GM11168 (cell line): Measurements from ENCODE around the gene CENPU.

Experiments used
- in situ Hi-C: fragments of 300-500 bp; cut with MboI; formaldehyde crosslinking; loops from one replicate; pipeline ENCODE4 v1.12.0; 2022; ENCODE audit warnings: low sequenced_read_pairs; ENCODE audit not compliant: unreplicated experiment

Gene CENPU

DNA sequence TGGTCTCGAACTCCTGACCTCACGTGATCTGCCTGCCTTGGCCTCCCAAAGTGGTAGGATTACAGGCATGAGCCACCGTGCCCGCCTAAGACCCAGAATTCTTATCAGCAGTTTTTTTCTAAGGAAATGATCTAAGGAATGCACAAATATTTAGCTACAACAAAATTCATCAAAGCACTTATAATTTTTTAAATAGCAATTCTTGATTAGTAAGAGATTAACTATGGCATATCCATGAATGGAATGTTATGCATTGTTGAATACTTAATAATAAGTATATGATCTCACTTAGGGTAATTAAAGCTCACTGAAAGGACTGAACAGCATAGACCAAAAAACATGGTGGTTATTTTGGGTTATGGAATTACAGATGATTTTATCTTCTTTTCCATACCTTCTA, 18.4 kb downstream of the CENPU start:
- in situ Hi-C loops, result no loop called here

DNA sequence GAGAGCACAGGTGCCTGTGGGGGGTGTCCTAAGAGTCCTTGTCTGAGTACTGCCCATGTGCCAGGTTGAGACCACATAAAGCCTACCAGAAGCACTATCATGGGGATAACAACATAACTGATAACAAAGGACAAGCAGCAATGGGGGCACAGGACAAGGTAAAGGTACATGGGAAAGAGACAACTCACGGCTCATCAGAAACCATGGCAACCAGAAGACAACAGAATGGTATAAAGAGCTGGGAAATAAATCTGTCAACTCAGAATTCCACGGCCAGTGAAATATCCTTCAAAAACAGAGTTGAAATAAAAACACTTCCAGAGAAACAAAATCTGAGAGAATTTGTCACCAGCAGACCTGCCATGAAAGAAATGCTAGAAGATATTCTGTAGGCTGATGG, 20.0 kb downstream of the CENPU start:
- in situ Hi-C loops, result no loop called here

DNA sequence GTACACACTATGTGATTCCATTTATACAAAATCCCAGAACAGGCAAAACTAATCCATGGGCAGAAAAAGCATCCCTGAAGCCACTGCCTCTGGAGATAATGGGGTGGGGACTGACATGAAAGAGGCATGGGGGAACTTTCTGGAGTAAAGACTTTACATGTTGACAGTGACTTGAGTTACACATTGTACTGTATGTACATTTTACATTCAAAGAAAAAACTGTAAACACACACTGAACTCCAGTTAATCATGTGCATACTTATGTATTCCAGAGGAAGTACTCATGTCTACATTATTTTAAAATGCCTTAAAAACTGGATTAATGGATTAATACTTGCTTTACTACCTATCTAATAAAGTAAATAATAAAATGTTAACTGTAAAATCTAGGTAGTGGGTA, 21.6 kb downstream of the CENPU start:
- in situ Hi-C loops, result no loop called here

DNA sequence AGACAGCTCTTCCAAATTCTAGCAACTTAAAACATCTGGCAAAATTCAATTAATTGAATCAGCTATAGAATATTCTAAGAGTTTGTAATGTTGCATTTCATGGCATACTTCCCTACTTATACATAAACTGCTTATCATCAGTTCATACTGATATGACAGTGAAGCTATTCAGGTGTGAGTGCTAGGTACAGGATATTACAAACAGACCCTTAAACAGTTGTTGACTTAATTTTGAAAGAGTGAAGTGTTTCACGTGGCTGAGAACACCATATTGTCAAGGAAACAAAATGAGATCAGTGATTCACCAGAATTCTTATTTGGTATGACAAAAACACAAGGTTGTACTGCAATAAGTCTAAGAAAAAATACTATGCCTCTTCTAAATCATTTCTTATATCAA, 27.4 kb downstream of the CENPU start:
- in situ Hi-C loops, result no loop called here

DNA sequence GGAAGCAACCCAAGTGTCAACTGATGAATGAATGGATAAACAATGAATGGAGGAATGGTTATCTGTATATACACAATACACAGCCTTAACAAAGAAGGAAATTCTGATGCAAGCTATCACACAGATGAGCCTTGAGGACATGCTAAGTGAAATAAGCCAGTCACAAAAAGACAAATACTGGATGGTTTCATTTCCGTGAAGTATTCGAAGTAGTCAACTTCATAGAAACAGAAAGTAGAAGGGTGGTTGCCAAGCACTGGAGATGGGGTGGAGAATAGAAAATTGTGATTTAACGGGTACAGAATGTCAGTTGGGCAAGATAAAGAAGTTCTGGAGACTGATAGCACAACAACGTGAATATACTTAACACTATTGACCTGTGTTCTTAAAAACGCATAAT, 28.2 kb downstream of the CENPU start:
- in situ Hi-C loops, result no loop called here

DNA sequence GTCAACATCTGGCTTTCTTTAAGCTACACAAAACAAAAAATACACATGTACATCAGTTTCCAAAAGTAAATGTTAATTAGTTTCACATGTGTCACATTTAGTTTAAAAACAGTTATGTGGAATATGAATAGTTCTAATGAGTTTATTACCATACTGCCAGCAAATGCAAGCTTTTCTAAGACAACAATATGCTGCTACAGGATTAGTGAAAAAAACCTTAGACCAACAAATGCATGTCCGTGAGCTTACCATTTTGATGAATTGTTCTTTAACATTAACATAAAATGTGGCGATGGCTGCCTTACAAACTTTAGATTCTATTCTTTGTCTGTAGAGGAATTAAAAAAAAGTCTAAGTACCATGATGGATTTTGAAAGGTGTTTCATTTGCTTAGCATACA, 31.8 kb downstream of the CENPU start:
- in situ Hi-C loops, result no loop called here

DNA sequence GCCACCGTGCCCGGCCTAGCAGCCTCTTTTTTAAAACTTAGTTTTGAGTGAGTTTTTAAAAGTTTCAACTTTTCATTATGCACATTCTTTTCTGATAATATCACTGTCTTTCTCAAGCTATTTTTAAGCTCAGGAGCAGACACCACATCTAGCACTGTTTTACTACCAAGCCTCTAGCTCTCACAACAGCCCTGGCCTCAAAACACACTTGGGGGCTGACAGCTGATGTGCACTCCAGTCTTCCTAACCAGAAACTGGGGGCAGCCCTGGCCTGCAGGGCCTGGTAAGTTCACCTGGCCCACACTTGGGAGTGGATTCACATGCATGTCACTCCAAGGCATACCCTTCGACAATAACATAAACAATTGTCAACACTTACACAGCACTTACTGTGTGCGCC, 34.0 kb downstream of the CENPU start:
- in situ Hi-C loops, result no loop called here

DNA sequence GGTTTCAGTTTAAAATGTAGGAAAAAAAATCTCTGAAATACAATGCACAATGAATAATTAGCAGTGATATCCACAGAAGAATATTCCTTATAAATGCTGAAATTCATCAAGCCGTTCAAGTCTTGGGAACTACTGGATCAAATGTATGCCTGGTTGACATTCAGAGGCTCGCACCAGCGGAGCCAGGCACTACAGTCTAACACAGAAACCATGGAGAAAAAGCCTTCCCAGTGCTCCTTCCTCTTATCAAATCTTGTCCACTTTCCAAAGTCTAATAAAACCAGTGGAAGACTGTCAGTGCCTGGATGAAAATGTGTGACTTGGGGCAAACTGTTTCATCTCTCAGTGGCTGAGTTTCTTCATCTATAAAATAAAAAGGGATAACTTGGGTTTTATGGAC, 35.9 kb downstream of the CENPU start:
- in situ Hi-C loops, result no loop called here

DNA sequence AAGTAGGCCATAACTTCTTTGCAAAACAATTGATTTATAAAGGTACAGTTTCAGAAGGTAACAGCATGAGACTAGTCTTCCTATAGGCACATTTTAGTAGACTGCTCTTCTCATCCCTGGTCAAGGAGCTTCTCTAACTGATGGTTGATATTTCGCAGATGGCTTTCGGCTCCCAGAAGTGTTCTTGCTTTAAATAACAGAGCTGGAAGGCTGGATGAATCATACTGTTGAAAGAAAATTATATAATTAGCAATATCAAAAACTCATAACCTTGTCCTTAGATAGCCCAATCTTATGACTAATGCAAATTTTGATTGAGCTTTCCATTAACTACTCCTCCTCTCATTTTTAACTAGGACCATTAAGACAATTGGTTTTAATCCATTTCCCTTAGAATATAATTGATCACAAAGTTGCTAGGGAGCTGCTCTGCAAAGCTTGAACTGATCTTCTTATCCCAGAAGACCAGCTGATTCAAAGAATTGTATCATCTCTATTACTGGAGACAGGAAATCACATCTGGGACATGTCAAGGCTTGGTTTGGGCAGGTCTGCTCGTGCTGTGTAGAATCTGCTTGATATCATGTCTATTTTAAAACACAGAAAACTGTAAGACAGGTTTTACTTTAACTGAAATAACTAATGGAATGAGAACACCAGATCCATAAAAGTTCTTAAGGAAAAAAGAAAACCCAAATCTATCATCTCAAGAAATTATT, 38.6 kb downstream of the CENPU start:
- in situ Hi-C loops, result no loop called here

DNA sequence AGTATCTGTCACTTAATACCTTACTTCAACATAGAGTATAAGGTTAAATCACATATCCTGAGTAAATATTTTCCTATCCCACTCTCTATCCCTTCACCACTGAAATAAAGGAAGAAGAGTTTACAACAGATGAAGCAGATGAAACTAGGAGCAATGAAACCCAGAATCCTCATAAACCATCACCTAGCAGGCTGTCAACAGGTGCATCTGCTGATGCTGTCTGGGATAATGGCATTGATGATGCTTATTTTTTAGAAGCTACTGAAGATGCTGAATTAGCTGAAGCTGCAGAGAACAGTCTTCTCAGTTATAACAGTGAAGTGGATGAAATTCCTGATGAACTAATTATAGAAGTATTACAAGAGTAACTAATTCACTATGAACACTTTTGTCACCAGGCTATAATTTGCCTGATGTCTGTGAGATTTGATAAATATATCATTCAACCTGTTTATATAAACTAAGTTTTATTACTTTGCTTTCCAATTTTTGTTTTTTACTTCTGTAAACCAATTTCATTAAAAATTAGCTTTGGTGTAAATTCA, 39.4 kb downstream of the CENPU start:
- in situ Hi-C loops, result no loop called here

DNA sequence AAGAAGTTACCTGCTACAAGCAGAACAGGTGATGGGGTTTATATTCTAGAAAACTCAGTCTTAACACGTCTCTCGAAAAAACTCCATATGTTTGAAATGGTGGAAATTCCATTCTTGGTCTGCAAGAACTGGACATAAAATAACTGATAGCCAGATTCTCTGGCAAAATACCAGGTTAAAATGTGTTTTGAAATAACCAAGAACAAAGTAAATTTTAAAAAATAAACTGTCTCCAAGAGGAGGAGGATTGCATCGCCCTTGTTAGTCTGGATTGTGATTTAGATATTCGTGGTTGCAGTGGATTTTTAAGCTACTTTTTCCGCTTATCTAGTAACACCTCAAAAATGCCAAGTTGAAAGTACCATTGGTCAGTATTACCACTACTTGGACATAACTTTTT, 40.8 kb downstream of the CENPU start:
- in situ Hi-C loops, result no loop called here

DNA sequence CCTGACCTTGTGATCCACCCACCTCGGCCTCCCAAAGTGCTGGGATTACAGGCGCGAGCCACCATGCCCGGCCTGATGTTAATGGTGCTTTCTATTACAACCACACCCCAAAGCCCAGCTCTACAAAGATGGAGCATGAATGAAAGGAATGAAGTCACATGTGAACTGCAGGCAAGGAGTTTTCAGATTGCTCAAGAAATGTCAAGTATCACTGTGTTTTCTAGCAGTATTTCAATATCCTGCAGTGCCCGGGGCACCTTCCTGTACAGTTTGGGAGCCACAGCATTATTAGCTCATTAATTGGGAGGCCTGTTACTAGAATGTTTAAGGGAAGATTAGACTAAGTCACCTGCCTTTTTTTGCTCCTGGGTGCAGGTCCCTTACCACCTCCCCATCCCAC, 44.2 kb downstream of the CENPU start:
- in situ Hi-C loops, result no loop called here

DNA sequence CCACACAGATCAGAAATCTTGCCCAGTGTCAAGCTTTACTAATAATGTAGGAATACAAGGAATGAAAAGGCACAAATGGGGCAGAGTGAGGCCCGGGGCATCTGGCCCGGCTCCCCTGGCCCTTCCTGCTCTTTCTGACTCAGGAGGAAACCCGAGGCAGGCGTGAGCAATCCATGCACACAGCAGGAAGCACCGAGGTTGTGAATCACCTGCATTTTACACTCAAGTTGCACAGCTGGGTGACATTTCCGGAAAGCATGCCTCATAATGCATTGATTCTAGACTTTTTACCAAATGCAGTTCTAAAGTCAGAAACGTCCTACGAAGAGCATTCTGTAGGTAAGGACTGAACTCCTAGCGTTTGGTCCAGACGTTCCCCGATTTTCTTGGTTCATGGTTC, 45.4 kb downstream of the CENPU start:
- in situ Hi-C loops, result no loop called here

DNA sequence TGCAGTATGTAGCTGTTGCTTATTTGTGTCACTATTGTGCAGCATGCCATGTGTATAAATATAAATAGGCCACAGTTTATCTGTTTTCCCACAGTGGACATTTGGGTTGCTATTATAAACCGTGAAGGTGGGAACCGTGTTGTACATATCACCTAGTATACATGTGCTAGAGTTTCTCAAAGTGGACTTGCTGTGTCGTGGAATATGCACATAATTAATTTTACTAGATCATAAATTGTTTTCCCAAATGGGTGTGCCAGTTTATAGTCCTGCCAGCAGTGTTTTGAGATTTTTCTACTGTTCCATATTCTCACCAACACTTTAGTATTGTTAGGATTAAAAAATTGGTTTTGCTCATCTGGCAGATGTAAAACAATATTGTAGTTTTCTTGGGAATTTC, 45.9 kb downstream of the CENPU start:
- in situ Hi-C loops, result no loop called here

DNA sequence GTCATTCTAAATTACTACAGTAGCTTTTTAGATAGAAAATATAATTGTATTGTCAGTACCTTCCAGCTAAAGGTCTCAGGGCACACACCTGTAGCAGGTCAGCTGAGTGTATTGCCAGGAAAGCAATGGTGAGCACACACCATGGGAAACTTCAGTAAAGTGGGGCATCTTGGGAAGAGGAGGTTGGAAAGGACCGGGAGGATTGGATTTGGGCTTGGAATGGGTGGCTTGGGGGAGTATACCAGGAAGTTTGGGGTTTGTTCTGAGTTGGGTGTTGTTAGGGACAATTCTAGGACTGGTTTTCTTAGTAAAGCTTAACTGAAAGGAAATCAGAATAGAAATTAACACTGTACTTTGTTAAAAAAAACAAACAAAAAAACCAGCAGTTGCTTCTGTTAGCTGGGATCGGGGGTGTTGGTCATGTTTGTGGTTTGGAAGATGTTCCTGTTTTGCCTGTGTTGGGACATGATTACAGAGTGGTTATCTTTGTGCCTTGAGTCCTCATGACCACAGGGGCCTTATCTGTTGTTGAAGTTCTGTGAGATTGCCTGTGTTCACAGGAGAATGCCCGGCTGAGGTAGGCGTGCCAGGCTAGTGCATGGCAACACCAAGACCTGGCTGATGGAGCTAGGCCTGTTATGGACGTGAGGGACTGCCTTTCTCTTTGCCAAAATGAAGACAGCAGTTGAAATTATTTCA, 49.3 kb downstream of the CENPU start:
- in situ Hi-C loops, result no loop called here

DNA sequence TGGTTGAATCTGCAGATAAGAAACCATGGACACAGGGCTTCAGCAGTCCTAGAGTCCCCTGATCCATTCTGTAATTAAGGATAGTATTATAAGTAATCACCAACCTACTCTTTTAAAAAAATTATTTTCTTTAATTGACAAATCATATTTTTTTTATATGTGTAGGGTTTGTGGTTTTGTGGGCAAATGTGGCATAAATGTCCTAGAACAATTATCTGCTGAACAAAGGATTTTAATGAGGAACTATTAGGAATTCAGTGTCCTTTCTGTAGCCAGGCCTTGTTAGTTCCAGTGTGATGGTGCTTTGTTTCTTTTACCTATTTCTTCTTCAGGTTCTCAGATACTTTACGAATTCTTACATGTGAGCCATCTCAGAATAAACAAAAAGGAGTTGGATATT, 52.0 kb downstream of the CENPU start:
- in situ Hi-C loops, result no loop called here

DNA sequence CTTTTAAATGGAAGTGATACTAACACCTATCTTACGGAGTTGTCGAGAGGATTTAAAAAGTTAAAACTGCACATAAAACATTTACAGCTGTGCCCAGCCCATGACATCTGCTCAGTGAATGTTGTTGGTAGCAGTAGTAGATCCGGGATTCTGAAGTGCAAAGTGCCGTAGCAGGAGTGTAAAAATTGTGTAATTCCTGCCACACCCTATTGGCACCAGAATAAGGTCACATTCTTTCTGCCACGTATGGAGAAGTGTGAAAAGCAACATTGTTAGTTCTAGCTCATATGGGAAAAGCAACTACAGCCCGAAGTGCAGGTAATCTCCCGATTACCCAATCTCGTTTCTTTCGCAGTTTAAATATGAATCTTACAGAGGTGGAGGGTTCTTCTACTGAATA, 53.2 kb downstream of the CENPU start:
- in situ Hi-C loops, result no loop called here

DNA sequence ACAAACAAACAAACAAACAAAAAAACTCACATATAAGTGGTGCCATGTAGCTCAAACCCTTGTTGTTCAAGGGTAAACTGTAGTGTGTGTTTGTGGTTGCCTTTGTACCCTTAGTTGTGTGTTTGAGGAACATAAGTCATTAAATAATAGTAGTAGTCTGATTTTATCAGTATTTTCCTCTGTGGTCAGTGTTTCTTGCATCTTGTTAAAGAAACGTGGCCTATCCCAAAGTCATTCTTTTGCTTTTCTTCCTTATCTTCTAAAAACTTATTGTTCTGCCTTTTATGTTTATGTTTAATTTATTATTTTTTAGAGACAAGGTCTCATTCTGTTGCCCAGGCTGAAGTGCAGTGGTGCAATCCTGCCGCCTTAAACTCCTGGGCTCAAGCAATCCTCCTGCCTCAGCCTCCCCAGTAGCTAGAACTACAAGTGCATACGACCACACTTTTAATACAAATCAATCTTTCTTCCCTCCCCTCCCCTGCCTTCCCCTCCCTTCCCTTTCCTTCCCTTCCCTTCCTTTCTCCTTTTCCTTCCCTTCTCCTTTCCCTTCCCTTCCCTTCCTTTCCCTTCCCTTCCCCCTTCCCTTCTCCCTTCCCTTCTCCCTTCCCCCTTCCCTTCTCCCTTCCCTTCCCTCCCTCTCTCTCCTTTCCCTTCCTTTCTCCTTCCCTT, 57.9 kb downstream of the CENPU start:
- in situ Hi-C loops, result no loop called here

DNA sequence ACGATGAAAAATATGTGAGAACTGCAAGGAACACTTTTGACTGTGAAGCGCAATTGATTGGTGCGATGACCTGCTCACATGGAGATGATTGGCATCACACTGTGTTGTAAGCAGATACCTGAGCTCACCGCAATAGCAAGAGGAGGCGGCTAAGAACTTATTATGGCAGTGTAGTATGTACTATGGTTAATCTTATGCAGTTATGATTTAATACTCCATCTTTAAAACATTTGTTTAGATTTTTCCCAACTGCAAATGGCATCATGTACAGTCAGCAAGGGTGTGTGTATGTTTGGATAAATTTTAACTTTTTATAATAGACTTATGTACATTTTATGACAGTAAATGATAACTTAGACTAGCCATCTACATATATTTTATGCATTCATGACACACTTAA, 58.9 kb downstream of the CENPU start:
- in situ Hi-C loops, result no loop called here

DNA sequence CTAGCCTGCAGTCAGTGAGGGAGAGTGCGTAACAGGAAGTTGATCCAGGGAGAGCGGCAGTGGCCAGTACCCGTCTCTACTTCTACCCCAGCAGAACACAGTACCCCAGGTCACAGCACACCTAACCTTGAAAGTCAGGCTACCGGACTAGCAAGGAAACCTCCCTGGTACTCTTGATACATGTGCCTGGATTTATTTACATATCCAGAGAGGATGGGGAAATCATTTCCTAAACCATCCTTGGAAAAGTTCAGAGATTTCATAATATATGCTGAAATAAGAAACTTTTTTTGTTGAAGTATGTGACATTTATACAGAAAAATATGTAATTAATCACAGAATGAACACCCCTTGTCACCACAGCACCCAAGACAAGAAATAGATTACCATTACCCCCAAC, 59.9 kb downstream of the CENPU start:
- in situ Hi-C loops, result no loop called here

DNA sequence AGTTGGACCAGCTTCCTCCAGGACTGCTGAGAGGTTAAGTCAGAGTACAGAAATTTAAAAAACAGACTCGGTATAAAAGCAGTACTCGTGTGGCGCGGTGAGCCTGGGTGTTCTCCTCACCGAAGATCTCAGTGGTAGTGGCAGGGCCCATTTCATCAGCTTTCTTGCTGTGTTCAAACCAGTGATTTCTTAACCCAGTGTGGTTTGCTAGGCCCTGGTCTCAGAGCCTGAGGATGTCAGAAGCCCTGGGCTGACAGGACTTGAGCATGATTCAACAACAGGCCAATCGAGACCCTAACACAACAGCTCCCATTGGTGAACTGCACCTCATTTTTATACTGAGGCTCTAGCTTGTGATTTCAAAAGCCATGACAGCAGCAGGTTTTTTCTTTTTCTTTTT, 61.2 kb downstream of the CENPU start:
- in situ Hi-C loops, result no loop called here
